ENCODE data around the gene YTHDF1. TPM values are rescaled to one million over a fixed set of nuclear protein-coding genes. Genes with fewer than 3 reads are reported as not detected.

Gene YTHDF1
- polyA plus RNA-seq, 1 donor from 2014 or later = 36.9 TPM

DNA sequence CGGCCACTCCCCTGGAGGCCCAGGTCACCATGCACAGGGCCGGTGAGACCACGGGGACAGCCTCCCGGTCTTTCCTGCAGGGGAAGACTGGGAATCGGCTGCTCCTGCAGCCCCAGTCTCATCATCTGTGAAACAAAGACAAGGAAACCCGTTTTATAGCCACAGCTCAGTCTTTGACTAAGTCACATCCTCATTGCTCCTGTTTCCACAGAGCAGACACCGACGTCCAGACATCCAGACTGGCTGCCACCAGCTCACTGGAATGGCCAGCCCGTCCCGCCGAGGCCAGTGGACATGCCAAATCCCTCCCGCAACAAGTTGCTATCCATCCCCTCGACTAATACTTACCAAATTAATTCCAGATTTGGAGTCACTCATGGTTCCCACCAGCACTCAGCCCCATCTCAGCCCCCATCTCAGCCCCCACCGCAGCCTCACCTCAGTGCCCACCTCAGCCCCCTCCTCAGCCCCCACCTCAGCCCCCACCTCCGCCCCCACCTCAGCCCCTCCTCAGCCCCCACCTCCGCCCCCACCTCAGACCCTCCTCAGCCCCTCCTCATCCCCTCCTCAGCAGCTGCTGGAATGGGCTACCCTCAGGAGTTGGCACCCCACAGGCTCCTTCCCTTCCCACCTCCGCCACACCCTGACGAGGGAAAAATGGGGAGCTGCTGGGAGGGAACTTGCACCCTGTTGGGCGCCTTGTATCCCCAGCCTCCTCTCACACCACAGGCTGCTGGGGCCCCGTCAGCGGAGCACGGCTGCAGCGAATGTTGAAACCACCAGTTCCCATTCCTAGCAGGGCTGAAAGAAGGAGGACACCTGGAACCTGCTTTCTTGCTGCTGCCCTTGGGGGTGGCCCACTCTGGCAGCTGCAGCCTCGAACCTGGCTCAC is 48.7 kb downstream of the YTHDF1 start:
- Histone ChIP-seq H3K4me2 (ENCODE audit: low read length) (no peak overlapping the region), H2AFZ (ENCODE audit: low read depth, low read length) (no peak overlapping the region), H3F3A (ENCODE audit: insufficient read depth, low read length, poor library complexity, severe bottlenecking) (no peaks in the 10 kb centered on the region), H3K36me3 (ENCODE audit: insufficient read depth, low read length) (no peaks in the 10 kb centered on the region), H3K9me2 (ENCODE audit: insufficient read depth, low read length) (no peaks in the 10 kb centered on the region), H3K9me3 (ENCODE audit: low read length) (no peaks in the 10 kb centered on the region), H3K27ac (ENCODE audit: low read length) (no peak overlapping the region), H3K9ac (ENCODE audit: low read length) (no peak overlapping the region), H3K4me3 (ENCODE audit: low read length) (no peak overlapping the region), H3K27me3 (ENCODE audit: insufficient read depth, low read depth, low read length) (no peaks in the 10 kb centered on the region), H4K20me1 (ENCODE audit: insufficient read depth) (no peaks in the 10 kb centered on the region), H3K79me2 (replicated peaks; ENCODE audit: insufficient read depth, low read length) (no peaks in the 10 kb centered on the region)
- TF ChIP-seq POLR2AphosphoS5 (IDR thresholded peaks at IDR 0.05) (no peak), EZH2 (IDR thresholded peaks at IDR 0.05; ENCODE audit: borderline replicate concordance, insufficient read depth, low read length, poor library complexity, severe bottlenecking) (no peak), TAF1 (IDR thresholded peaks at IDR 0.05; ENCODE audit: low read depth) (no peak), RAD21 (conservative IDR thresholded peaks at IDR 0.05) (no peak), CTCF (IDR thresholded peaks at IDR 0.05; ENCODE audit: poor library complexity, severe bottlenecking) (no peak), MXI1 (conservative IDR thresholded peaks at IDR 0.05; ENCODE audit: poor library complexity, severe bottlenecking) (no peak), SMC3 (conservative IDR thresholded peaks at IDR 0.05; ENCODE audit: poor library complexity) (no peak), EP300 (conservative IDR thresholded peaks at IDR 0.05; ENCODE audit: poor library complexity, severe bottlenecking) (no peak)
- TF ChIP-seq, protein P1, sequence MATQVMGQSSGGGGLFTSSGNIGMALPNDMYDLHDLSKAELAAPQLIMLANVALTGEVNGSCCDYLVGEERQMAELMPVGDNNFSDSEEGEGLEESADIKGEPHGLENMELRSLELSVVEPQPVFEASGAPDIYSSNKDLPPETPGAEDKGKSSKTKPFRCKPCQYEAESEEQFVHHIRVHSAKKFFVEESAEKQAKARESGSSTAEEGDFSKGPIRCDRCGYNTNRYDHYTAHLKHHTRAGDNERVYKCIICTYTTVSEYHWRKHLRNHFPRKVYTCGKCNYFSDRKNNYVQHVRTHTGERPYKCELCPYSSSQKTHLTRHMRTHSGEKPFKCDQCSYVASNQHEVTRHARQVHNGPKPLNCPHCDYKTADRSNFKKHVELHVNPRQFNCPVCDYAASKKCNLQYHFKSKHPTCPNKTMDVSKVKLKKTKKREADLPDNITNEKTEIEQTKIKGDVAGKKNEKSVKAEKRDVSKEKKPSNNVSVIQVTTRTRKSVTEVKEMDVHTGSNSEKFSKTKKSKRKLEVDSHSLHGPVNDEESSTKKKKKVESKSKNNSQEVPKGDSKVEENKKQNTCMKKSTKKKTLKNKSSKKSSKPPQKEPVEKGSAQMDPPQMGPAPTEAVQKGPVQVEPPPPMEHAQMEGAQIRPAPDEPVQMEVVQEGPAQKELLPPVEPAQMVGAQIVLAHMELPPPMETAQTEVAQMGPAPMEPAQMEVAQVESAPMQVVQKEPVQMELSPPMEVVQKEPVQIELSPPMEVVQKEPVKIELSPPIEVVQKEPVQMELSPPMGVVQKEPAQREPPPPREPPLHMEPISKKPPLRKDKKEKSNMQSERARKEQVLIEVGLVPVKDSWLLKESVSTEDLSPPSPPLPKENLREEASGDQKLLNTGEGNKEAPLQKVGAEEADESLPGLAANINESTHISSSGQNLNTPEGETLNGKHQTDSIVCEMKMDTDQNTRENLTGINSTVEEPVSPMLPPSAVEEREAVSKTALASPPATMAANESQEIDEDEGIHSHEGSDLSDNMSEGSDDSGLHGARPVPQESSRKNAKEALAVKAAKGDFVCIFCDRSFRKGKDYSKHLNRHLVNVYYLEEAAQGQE (IDR thresholded peaks at IDR 0.05; ENCODE audit: borderline replicate concordance) = no peak

GRCh38 chr20:63166193-63167020 is 49.5 kb downstream of the YTHDF1 start:
- Histone ChIP-seq H3K9me3 (ENCODE audit: low read length) (no peaks in the 10 kb centered on the region), H3K9ac (ENCODE audit: low read length) (no peak overlapping the region), H3K4me2 (ENCODE audit: low read length) (no peak overlapping the region), H3K27me3 (ENCODE audit: insufficient read depth, low read depth, low read length) (no peaks in the 10 kb centered on the region), H4K20me1 (ENCODE audit: insufficient read depth) (no peaks in the 10 kb centered on the region), H3K4me3 (ENCODE audit: low read length) (no peak overlapping the region), H3F3A (ENCODE audit: insufficient read depth, low read length, poor library complexity, severe bottlenecking) (no peaks in the 10 kb centered on the region), H3K36me3 (ENCODE audit: insufficient read depth, low read length) (no peaks in the 10 kb centered on the region), H3K9me2 (ENCODE audit: insufficient read depth, low read length) (no peaks in the 10 kb centered on the region), H2AFZ (ENCODE audit: low read depth, low read length) (no peak overlapping the region), H3K79me2 (replicated peaks; ENCODE audit: insufficient read depth, low read length) (no peaks in the 10 kb centered on the region), H3K27ac (ENCODE audit: low read length) (no peak overlapping the region)
- TF ChIP-seq CTCF (IDR thresholded peaks at IDR 0.05; ENCODE audit: poor library complexity, severe bottlenecking) (no peak), MXI1 (conservative IDR thresholded peaks at IDR 0.05; ENCODE audit: poor library complexity, severe bottlenecking) (no peak), RAD21 (conservative IDR thresholded peaks at IDR 0.05) (no peak)
- TF ChIP-seq, protein P1 (IDR thresholded peaks at IDR 0.05; ENCODE audit: borderline replicate concordance) = no peak

Measured in neural cell (in vitro differentiated cells).